ENCODE measurements around the gene LAMA2. TPM values are rescaled to one million over a fixed set of nuclear protein-coding genes. Genes with fewer than 3 reads are reported as not detected.

The LAMA2 gene
- polyA plus RNA-seq, 1 of the 3 experiments (the other 2 are of a cell fraction): 0.92 TPM

GRCh38 chr6:129297592-129297991 is 414.7 kb downstream of the LAMA2 start (continued):
- TF ChIP-seq JUND (IDR thresholded peaks at IDR 0.05): no peak
- TF ChIP-seq FOXM1 (IDR thresholded peaks at IDR 0.05; ENCODE audit: low read depth): no peak
- TF ChIP-seq SIN3A (IDR thresholded peaks at IDR 0.05; ENCODE audit: borderline replicate concordance, low read depth, low read length): no peak
- no peak for TF ChIP-seq RCOR1 (IDR thresholded peaks at IDR 0.05; ENCODE audit: low read length)

- H3K27me3 ChIP-seq (ENCODE audit: insufficient read depth): peaks cover 8% of the 10 kb centered on the region; the same call in 1 of the 2 replicates
- H3K9me3 ChIP-seq: no peaks in the 10 kb centered on the region
- ChIA-PET CTCF (no interaction called here), POLR2A (no interaction called here)
- no peak overlapping the region for H3K9ac ChIP-seq
- no peak overlapping the region for H3K4me3 ChIP-seq (ENCODE audit: low read depth in 2 of 2, low read length in 1 of 2)
- no peak overlapping the region for H3K4me2 ChIP-seq
- WGBS (ENCODE audit: low lambda C conversion rate): 40% methylated on average over 2 of the region's 2 CpGs
- H3K4me1 ChIP-seq (ENCODE audit: control insufficient read depth in 1 of 2, insufficient read depth in 2 of 2, low read depth in 1 of 2, low read length in 1 of 2): no peaks in the 10 kb centered on the region
- TF ChIP-seq TAF1 (IDR thresholded peaks at IDR 0.05; ENCODE audit: borderline replicate concordance, low read depth, low read length) (no peak), EZH2phosphoT487 (IDR thresholded peaks at IDR 0.05; ENCODE audit: borderline replicate concordance, low read depth) (no peak), FOXJ3 (CRISPR knock-in tag; IDR thresholded peaks at IDR 0.05) (no peak), MEF2A (IDR thresholded peaks at IDR 0.05; ENCODE audit: borderline replicate concordance, low read depth) (no peak), IRF3 (IDR thresholded peaks at IDR 0.05; ENCODE audit: low read depth, low read length) (no peak), YY1 (IDR thresholded peaks at IDR 0.05; ENCODE audit: low read depth) (no peak), NRF1 (IDR thresholded peaks at IDR 0.05; ENCODE audit: low read depth, low read length) (no peak), MXI1 (IDR thresholded peaks at IDR 0.05; ENCODE audit: low read depth, low read length) (no peak), GABPA (IDR thresholded peaks at IDR 0.05; ENCODE audit: low read depth) (no peak), POLR2AphosphoS5 (IDR thresholded peaks at IDR 0.05; ENCODE audit: low read depth, low read length) (no peak), CHD2 (IDR thresholded peaks at IDR 0.05; ENCODE audit: low read length, partially characterized antibody) (no peak), RCOR1 (IDR thresholded peaks at IDR 0.05; ENCODE audit: low read length) (no peak), CTCF (IDR thresholded peaks at IDR 0.05) (no peak)
- no peaks in the 10 kb centered on the region for H4K20me1 ChIP-seq (ENCODE audit: insufficient read depth)
- H3K27ac ChIP-seq (ENCODE audit: low read depth in 2 of 2, low read length in 1 of 2): no peak overlapping the region
- no peak overlapping the region for H2AFZ ChIP-seq (ENCODE audit: low read depth)
- no peak for DNase-seq
- H3F3A ChIP-seq (replicated peaks; ENCODE audit: insufficient read depth): no peaks in the 10 kb centered on the region
- no peaks in the 10 kb centered on the region for H3K79me2 ChIP-seq (ENCODE audit: insufficient read depth)
- H3K9me2 ChIP-seq: no peaks in the 10 kb centered on the region
- H3K36me3 ChIP-seq (replicated peaks in 1 of 2; ENCODE audit: control insufficient read depth in 1 of 2, insufficient read depth in 2 of 2, low read length in 1 of 2): no peaks in the 10 kb centered on the region
These were observed 419.7 kb downstream of the LAMA2 start for GRCh38 chr6:129302671-129303070.

Data from SK-N-SH (cell line).